Memory B cell (primary cell): ENCODE results near the gene NPPA.

Experiments used
- ATAC-seq: fragments of 150-1000 bp; cut with Tn5 transposase; 2 replicates; pipeline ENCODE4 v1.10.0; 2021; ENCODE audit warnings: low read depth, mild to moderate bottlenecking, moderate library complexity
- DNase-seq, 2 donors: peaks; one replicate each; pipeline ENCODE4 v3.0.0; 2022; ENCODE audit warnings: low spot score in 2 of 2
- H3K27ac Mint-ChIP-seq: one replicate; pipeline ENCODE4 v1.8.0; 2022; ENCODE audit warnings: mild to moderate bottlenecking, moderate library complexity, mixed read lengths
- H3K27me3 Mint-ChIP-seq: one replicate; pipeline ENCODE4 v1.8.0; 2022; ENCODE audit warnings: mixed read lengths
- H3K36me3 Mint-ChIP-seq: one replicate; pipeline ENCODE4 v1.8.0; 2022; ENCODE audit warnings: mild to moderate bottlenecking, mixed read lengths
- H3K4me1 Mint-ChIP-seq: one replicate; pipeline ENCODE4 v1.8.0; 2022; ENCODE audit warnings: mixed read lengths
- H3K4me3 Mint-ChIP-seq: one replicate; pipeline ENCODE4 v1.8.0; 2022; ENCODE audit warnings: mild to moderate bottlenecking, moderate library complexity, mixed read lengths
- H3K9me3 Mint-ChIP-seq: one replicate; pipeline ENCODE4 v1.8.0; 2022; ENCODE audit warnings: mixed read lengths

The NPPA gene

GRCh38 chr1:11860083-11860482, 12.5 kb upstream of the NPPA start:
- DNase-seq (no peak), ATAC-seq (no peak)
- Mint-ChIP-seq H3K9me3 (no peaks in the 10 kb centered on the region), H3K27ac (no peak overlapping the region), H3K4me3 (no peak overlapping the region), H3K4me1 (no peaks in the 10 kb centered on the region), H3K36me3 (no peaks in the 10 kb centered on the region), H3K27me3 (peaks cover 26% of the 10 kb centered on the region)

- Mint-ChIP-seq H3K27ac (no peak overlapping the region), H3K9me3 (no peaks in the 10 kb centered on the region), H3K4me1 (no peaks in the 10 kb centered on the region), H3K36me3 (no peaks in the 10 kb centered on the region), H3K27me3 (peaks cover 28% of the 10 kb centered on the region), H3K4me3 (no peak overlapping the region)
- DNase-seq: peak; percentile 70 to 74
- ATAC-seq: peak; percentile 90
These were observed 11.6 kb upstream of the NPPA start for GRCh38 chr1:11858968-11859871.

GRCh38 chr1:11858613-11858967, 11.0 kb upstream of the NPPA start, which contains the start of gene NPPB:
NPPB (minus strand) TSS chr1:11858945; CDS start chr1:11858833, 112 bp downstream.
- ATAC-seq (no peak), DNase-seq (no peak)
- Mint-ChIP-seq H3K27me3 (peaks cover 28% of the 10 kb centered on the region), H3K4me1 (no peaks in the 10 kb centered on the region), H3K4me3 (no peak within 1 kb of the TSS), H3K9me3 (no peaks in the 10 kb centered on the region), H3K36me3 (no peaks in the 10 kb centered on the region), H3K27ac (no peak within 1 kb of the TSS)

GRCh38 chr1:11858158-11858557, 10.6 kb upstream of the NPPA start:
- H3K4me3 Mint-ChIP-seq: no peak overlapping the region
- H3K27ac Mint-ChIP-seq: no peak overlapping the region
- no peaks in the 10 kb centered on the region for H3K9me3 Mint-ChIP-seq
- H3K27me3 Mint-ChIP-seq: peaks cover 28% of the 10 kb centered on the region
- DNase-seq (no peak), ATAC-seq (no peak)
- H3K4me1 Mint-ChIP-seq: no peaks in the 10 kb centered on the region
- no peaks in the 10 kb centered on the region for H3K36me3 Mint-ChIP-seq

- Mint-ChIP-seq H3K27me3 (peaks cover 24% of the 10 kb centered on the region), H3K4me3 (no peak overlapping the region)
These were observed 9.7 kb upstream of the NPPA start for GRCh38 chr1:11857164-11857851.

GRCh38 chr1:11856698-11857097, 9.1 kb upstream of the NPPA start:
- Mint-ChIP-seq H3K36me3 (no peaks in the 10 kb centered on the region), H3K4me3 (no peak overlapping the region), H3K27ac (no peak overlapping the region), H3K9me3 (no peaks in the 10 kb centered on the region), H3K27me3 (peaks cover 23% of the 10 kb centered on the region), H3K4me1 (no peaks in the 10 kb centered on the region)
- no peak for ATAC-seq
- DNase-seq: no peak

More at GRCh38 chr1:11857164-11857851, 9.7 kb upstream of the NPPA start:
- ATAC-seq (no peak), DNase-seq (no peak)
- H3K4me1 Mint-ChIP-seq: no peaks in the 10 kb centered on the region
- no peaks in the 10 kb centered on the region for H3K9me3 Mint-ChIP-seq
- no peaks in the 10 kb centered on the region for H3K36me3 Mint-ChIP-seq
- no peak overlapping the region for H3K27ac Mint-ChIP-seq

GRCh38 chr1:11855430-11855829, 7.8 kb upstream of the NPPA start:
- H3K4me3 Mint-ChIP-seq: no peak overlapping the region
- DNase-seq (no peak), ATAC-seq (no peak)
- no peak overlapping the region for H3K27ac Mint-ChIP-seq
- no peaks in the 10 kb centered on the region for H3K9me3 Mint-ChIP-seq
- H3K27me3 Mint-ChIP-seq: peaks cover 14% of the 10 kb centered on the region
- no peaks in the 10 kb centered on the region for H3K4me1 Mint-ChIP-seq
- H3K36me3 Mint-ChIP-seq: no peaks in the 10 kb centered on the region

- Mint-ChIP-seq H3K9me3 (no peaks in the 10 kb centered on the region), H3K36me3 (no peaks in the 10 kb centered on the region), H3K4me3 (no peak overlapping the region), H3K27ac (no peak overlapping the region), H3K27me3 (peaks cover 10% of the 10 kb centered on the region), H3K4me1 (no peaks in the 10 kb centered on the region)
- ATAC-seq (no peak), DNase-seq (no peak)
These were observed 6.9 kb upstream of the NPPA start for GRCh38 chr1:11854519-11854918.

GRCh38 chr1:11851180-11851579, 3.6 kb upstream of the NPPA start:
- Mint-ChIP-seq H3K4me1 (no peaks in the 10 kb centered on the region), H3K27ac (no peak overlapping the region), H3K36me3 (no peaks in the 10 kb centered on the region), H3K27me3 (peaks cover 2% of the 10 kb centered on the region), H3K9me3 (no peaks in the 10 kb centered on the region), H3K4me3 (no peak overlapping the region)
- ATAC-seq: no peak
- no peak for DNase-seq

GRCh38 chr1:11850156-11850555, 2.6 kb upstream of the NPPA start:
- H3K27me3 Mint-ChIP-seq: peaks cover 2% of the 10 kb centered on the region
- DNase-seq (no peak), ATAC-seq (no peak)
- no peaks in the 10 kb centered on the region for H3K9me3 Mint-ChIP-seq
- no peaks in the 10 kb centered on the region for H3K36me3 Mint-ChIP-seq
- H3K4me1 Mint-ChIP-seq: no peaks in the 10 kb centered on the region
- H3K27ac Mint-ChIP-seq: no peak overlapping the region
- H3K4me3 Mint-ChIP-seq: no peak overlapping the region

- Mint-ChIP-seq H3K36me3 (peaks cover 9% of the 10 kb centered on the region), H3K4me3 (no peak overlapping the region), H3K9me3 (no peaks in the 10 kb centered on the region), H3K27ac (no peak overlapping the region), H3K27me3 (no peaks in the 10 kb centered on the region), H3K4me1 (peaks cover 5% of the 10 kb centered on the region)
- ATAC-seq (no peak), DNase-seq (no peak)
These were observed 754 bp upstream of the NPPA start for GRCh38 chr1:11848373-11848700.

GRCh38 chr1:11845641-11846335, 1.8 kb downstream of the NPPA start:
- peak; percentile 48 for ATAC-seq
- Mint-ChIP-seq H3K4me3 (no peak overlapping the region), H3K27ac (no peak overlapping the region), H3K27me3 (no peaks in the 10 kb centered on the region), H3K4me1 (peaks cover 14% of the 10 kb centered on the region), H3K36me3 (peaks cover 15% of the 10 kb centered on the region), H3K9me3 (no peaks in the 10 kb centered on the region)
- no peak for DNase-seq

GRCh38 chr1:11842154-11843041, 5.2 kb downstream of the NPPA start:
- Mint-ChIP-seq H3K9me3 (no peaks in the 10 kb centered on the region), H3K27ac (no peak overlapping the region), H3K4me1 (peaks cover 18% of the 10 kb centered on the region), H3K27me3 (no peaks in the 10 kb centered on the region), H3K36me3 (peaks cover 25% of the 10 kb centered on the region), H3K4me3 (no peak overlapping the region)
- ATAC-seq (peak; percentile 34), DNase-seq (no peak)
